KMS-11 (cell line): Measurements from ENCODE around the gene WNT5A.
"Not testable (repeated sequence)": the region's sequence is repeated elsewhere in the genome, so short reads cannot be mapped to it uniquely, and the experiment has no call there.

Source experiments
- H2AFZ ChIP-seq: fragments of 200-600 bp; sonication (generic); 2 replicates; pipeline ENCODE4 v1.6.1; 2016; ENCODE audit warnings: antibody characterized with exemption, mixed run types, low read depth
- H3K27ac ChIP-seq: fragments of 200-600 bp; sonication (generic); 2 replicates; pipeline ENCODE4 v1.6.1; 2016; ENCODE audit warnings: mild to moderate bottlenecking, mixed run types
- H3K27me3 ChIP-seq: fragments of 200-600 bp; sonication (generic); 2 replicates; pipeline ENCODE4 v1.6.1; 2017; ENCODE audit warnings: mild to moderate bottlenecking, low read depth, mixed run types, moderate library complexity; ENCODE audit not compliant: insufficient read depth
- H3K36me3 ChIP-seq: fragments of 200-600 bp; sonication (generic); 2 replicates; pipeline ENCODE4 v1.6.1; 2017; ENCODE audit warnings: mild to moderate bottlenecking, mixed run types; ENCODE audit not compliant: insufficient read depth
- H3K4me1 ChIP-seq: fragments of 200-600 bp; sonication (generic); 2 replicates; pipeline ENCODE4 v1.6.1; 2016; ENCODE audit warnings: mild to moderate bottlenecking, low read depth, mixed run types; ENCODE audit not compliant: poor library complexity, severe bottlenecking
- H3K4me2 ChIP-seq: fragments of 200-600 bp; sonication (generic); 2 replicates; pipeline ENCODE4 v1.7.0; 2016; ENCODE audit warnings: mild to moderate bottlenecking, mixed run types
- H3K4me3 ChIP-seq: fragments of 200-600 bp; sonication (generic); IDR thresholded peaks from 2 replicates; pipeline ENCODE4 v1.6.1; 2017; ENCODE audit warnings: low read depth, low read length, mixed read lengths; ENCODE audit not compliant: insufficient read depth
- H3K79me2 ChIP-seq: fragments of 200-600 bp; sonication (generic); 2 replicates; pipeline ENCODE4 v1.6.1; 2016; ENCODE audit warnings: low read depth, mixed run types; ENCODE audit not compliant: insufficient read depth
- H3K9ac ChIP-seq: fragments of 200-600 bp; sonication (generic); 2 replicates; pipeline ENCODE4 v1.6.1; 2016; ENCODE audit warnings: mild to moderate bottlenecking, mixed run types
- H4K20me1 ChIP-seq: fragments of 200-600 bp; sonication (generic); 2 replicates; pipeline ENCODE4 v1.6.1; 2016; ENCODE audit warnings: mild to moderate bottlenecking, mixed run types; ENCODE audit not compliant: insufficient read depth
- CTCF ChIP-seq: fragments of 200-600 bp; sonication (generic); conservative IDR thresholded peaks from 2 replicates; pipeline ENCODE4 v1.6.1; 2017; ENCODE audit warnings: low read depth, mild to moderate bottlenecking, antibody characterized with exemption, low read length, moderate library complexity, mixed read lengths

The WNT5A gene

GRCh38 chr3:55505776-55506175, 18.7 kb upstream of the WNT5A start:
- H3K79me2 ChIP-seq, result no peaks in the 10 kb centered on the region
- no peak overlapping the region for H3K27ac ChIP-seq
- no peak overlapping the region for H3K4me2 ChIP-seq
- H3K9ac ChIP-seq, result no peak overlapping the region
- H4K20me1 ChIP-seq, result no peaks in the 10 kb centered on the region
- no peak for TF ChIP-seq CTCF
- H3K27me3 ChIP-seq, result no peaks in the 10 kb centered on the region
- H3K4me3 ChIP-seq, result no peak overlapping the region
- no peaks in the 10 kb centered on the region for H3K4me1 ChIP-seq
- no peaks in the 10 kb centered on the region for H3K36me3 ChIP-seq
- H2AFZ ChIP-seq, result no peak overlapping the region

DNA sequence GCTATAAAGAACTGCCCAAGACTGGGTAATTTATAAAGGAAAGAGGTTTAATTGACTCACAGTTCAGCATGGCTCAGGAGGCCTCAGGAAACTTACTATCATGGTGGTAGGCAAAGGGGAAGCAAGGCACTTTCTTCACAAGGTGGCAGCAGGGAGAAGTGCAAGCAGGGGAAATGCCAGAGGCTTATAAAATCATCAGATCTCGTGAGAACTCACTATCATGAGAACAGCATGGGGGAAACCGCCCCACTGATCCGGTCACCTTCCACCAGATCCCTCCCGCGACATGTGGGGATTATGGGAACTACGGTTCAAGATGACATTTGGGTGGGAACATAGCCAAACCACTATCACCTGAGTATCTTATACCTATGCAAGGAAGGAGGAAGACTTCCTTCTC, 18.0 kb upstream of the WNT5A start:
- not testable (repeated sequence) for H3K9ac ChIP-seq, H3K4me1 ChIP-seq, H3K4me3 ChIP-seq, H3K27ac ChIP-seq, H3K79me2 ChIP-seq, H4K20me1 ChIP-seq, H3K36me3 ChIP-seq, H3K4me2 ChIP-seq, H2AFZ ChIP-seq, H3K27me3 ChIP-seq

DNA sequence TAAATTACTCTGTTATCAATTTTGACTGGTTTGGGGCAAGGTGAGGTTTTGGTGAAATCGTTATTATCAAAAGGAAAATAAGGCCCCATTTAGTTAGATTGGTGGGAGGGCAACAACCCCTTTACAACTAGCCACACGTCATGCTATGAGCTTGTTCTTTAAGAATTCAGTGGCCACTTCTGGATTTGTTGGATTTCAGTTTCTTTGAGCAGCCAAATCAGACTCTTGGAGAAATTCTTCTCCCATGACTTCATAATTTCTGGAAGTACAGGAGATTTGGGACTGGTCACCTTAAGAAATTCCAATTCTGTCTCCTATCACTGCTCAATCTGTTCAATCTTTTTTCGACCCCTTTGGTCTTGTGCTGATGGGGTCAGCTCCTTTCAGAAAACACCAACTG, 14.8 kb upstream of the WNT5A start:
- no peaks in the 10 kb centered on the region for H3K27me3 ChIP-seq
- H3K27ac ChIP-seq, result no peak overlapping the region
- no peaks in the 10 kb centered on the region for H4K20me1 ChIP-seq
- H2AFZ ChIP-seq, result no peak overlapping the region
- H3K79me2 ChIP-seq, result no peaks in the 10 kb centered on the region
- no peak overlapping the region for H3K9ac ChIP-seq
- no peak overlapping the region for H3K4me3 ChIP-seq
- no peaks in the 10 kb centered on the region for H3K36me3 ChIP-seq
- no peak for TF ChIP-seq CTCF
- no peak overlapping the region for H3K4me2 ChIP-seq
- H3K4me1 ChIP-seq, result no peaks in the 10 kb centered on the region

- Histone ChIP-seq H3K4me3 (no peak overlapping the region), H3K4me1 (no peaks in the 10 kb centered on the region), H3K36me3 (no peaks in the 10 kb centered on the region), H2AFZ (no peak overlapping the region), H3K9ac (no peak overlapping the region), H3K27ac (no peak overlapping the region), H3K79me2 (no peaks in the 10 kb centered on the region), H4K20me1 (no peaks in the 10 kb centered on the region), H3K27me3 (no peaks in the 10 kb centered on the region), H3K4me2 (no peak overlapping the region)
- TF ChIP-seq CTCF, result no peak
These were observed 13.6 kb upstream of the WNT5A start for GRCh38 chr3:55500555-55501330.

DNA sequence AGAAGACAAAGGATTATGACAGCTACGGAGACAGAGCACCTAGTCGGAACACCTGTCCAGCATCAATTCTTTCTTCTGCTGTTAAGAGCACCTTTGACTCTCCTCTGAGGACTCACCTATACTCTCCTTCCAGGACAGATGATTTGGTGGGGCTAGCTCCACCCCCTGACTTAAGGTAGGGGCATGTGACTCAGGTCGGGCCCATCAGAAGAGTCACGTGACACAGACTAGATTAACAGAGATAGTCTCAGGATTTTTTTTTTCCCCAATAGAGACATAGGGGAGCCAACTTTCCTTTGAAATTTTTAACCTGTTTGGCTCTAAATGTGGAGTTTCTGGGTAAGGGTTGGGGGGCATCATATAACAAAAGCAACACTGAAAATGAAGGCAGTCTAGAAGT, 11.4 kb upstream of the WNT5A start:
- no peak overlapping the region for H3K4me2 ChIP-seq
- no peaks in the 10 kb centered on the region for H3K27me3 ChIP-seq
- no peaks in the 10 kb centered on the region for H3K4me1 ChIP-seq
- no peaks in the 10 kb centered on the region for H3K79me2 ChIP-seq
- no peak for TF ChIP-seq CTCF
- H3K36me3 ChIP-seq, result no peaks in the 10 kb centered on the region
- no peak overlapping the region for H3K4me3 ChIP-seq
- H3K9ac ChIP-seq, result no peak overlapping the region
- H2AFZ ChIP-seq, result no peak overlapping the region
- no peaks in the 10 kb centered on the region for H4K20me1 ChIP-seq
- no peak overlapping the region for H3K27ac ChIP-seq
